Measurements from ENCODE around the gene LMF2. TPM values are rescaled to one million over a fixed set of nuclear protein-coding genes. Genes with fewer than 3 reads are reported as not detected.

Gene LMF2
- total and polyA plus RNA-seq, 2 of the 8 experiments (the other 6 are each of a cell fraction or from before 2014, with no cell fraction given), result 34.3 to 62.9 TPM

GRCh38 chr22:50540381-50540780 lies 32.9 kb upstream of the LMF2 start:
- no peaks in the 10 kb centered on the region for H4K20me1 ChIP-seq (replicated peaks in 1 of 2; ENCODE audit: control insufficient read depth in 1 of 2, insufficient read depth in 2 of 2, low read length in 2 of 2)
- H3K36me3 ChIP-seq (ENCODE audit: control insufficient read depth in 2 of 4, insufficient read depth in 4 of 4, low read length in 3 of 4), result no peaks in the 10 kb centered on the region
- no peak overlapping the region for H3K23ac ChIP-seq (ENCODE audit: insufficient read length)
- H3K4me1 ChIP-seq (replicated peaks in 1 of 4; ENCODE audit: control insufficient read depth in 3 of 4, insufficient read depth in 4 of 4, low read length in 3 of 4), result peaks cover 0 to 2% (median 0%) of the 10 kb centered on the region in 4 experiments; a peak in 1 of 7 replicates
- no peak overlapping the region for H2AK5ac ChIP-seq (ENCODE audit: low read depth, low read length)
- no peak overlapping the region for H2BK12ac ChIP-seq (ENCODE audit: low read depth, low read length)
- no peak overlapping the region for H2BK120ac ChIP-seq (replicated peaks; ENCODE audit: low read depth, low read length)
- no peak overlapping the region for H3K4me2 ChIP-seq (ENCODE audit: insufficient read depth in 1 of 2, low read depth in 2 of 2, low read length in 2 of 2)
- no peak overlapping the region for H2BK20ac ChIP-seq (ENCODE audit: low read length)
- no peak overlapping the region for H3K4me3 ChIP-seq (ENCODE audit: extremely low read depth in 1 of 4, insufficient read depth in 2 of 4, low read depth in 3 of 4, low read length in 4 of 4)
- H3K56ac ChIP-seq (replicated peaks; ENCODE audit: insufficient read length, low read depth, low read length), result no peak overlapping the region
- no peaks in the 10 kb centered on the region for H3K23me2 ChIP-seq (ENCODE audit: low read depth, low read length)
- POLR2A ChIA-PET (ENCODE audit: partially characterized antibody), result interaction anchor here (1.2 kb wide), 1 partner anchor 12 kb away, joined by 3 read pairs; no protein-coding TSS in a partner anchor
- no peaks in the 10 kb centered on the region for H3K9me3 ChIP-seq (ENCODE audit: insufficient read depth in 2 of 2, low read depth in 1 of 2, low read length in 1 of 2)
- no peak for FAIRE-seq
- H4K8ac ChIP-seq (ENCODE audit: extremely low read depth, insufficient read depth, low read length), result no peak overlapping the region
- 78% methylated on average over 10 of the region's 10 CpGs; no CpG with 5 or more reads in 1 of the 2 experiments for WGBS, 2 experiments (ENCODE audit: extremely low coverage in 1 of 2, insufficient coverage in 1 of 2, insufficient read length in 1 of 2, insufficient replicate concordance in 2 of 2, low coverage in 1 of 2, low lambda C conversion rate in 2 of 2, missing lambda C conversion rate in 1 of 2)
- DNase-seq (ENCODE audit: low read depth in 1 of 2, low spot score in 2 of 2), result no peak
- no peak overlapping the region for H2AFZ ChIP-seq (ENCODE audit: low read length)
- CTCF ChIA-PET (ENCODE audit: partially characterized antibody), result interaction anchor here (0.6 to 6.6 kb wide), 4 partner anchors 15 to 1024 kb away, joined by 3 to 36 read pairs (median 3); partner anchors contain the start of gene SCO2
- H3K27ac ChIP-seq (ENCODE audit: low read depth, low read length), result no peak overlapping the region
- no peak overlapping the region for H3K4ac ChIP-seq (replicated peaks; ENCODE audit: insufficient read length, low read depth, low read length)
- no peak overlapping the region for H4K5ac ChIP-seq (ENCODE audit: insufficient read length, low read depth, low read length)
- H2BK5ac ChIP-seq (ENCODE audit: low read depth, low read length), result no peak overlapping the region
- H3K79me1 ChIP-seq (ENCODE audit: low read depth, low read length), result no peaks in the 10 kb centered on the region
- no peak overlapping the region for H3K9ac ChIP-seq (replicated peaks in 1 of 4; ENCODE audit: extremely low read depth in 1 of 4, low read depth in 3 of 4, low read length in 3 of 4)
- no peak overlapping the region for H4K91ac ChIP-seq (replicated peaks; ENCODE audit: insufficient read length, low read length)
- peaks cover 0 to 10% (median 6%) of the 10 kb centered on the region in 4 experiments; a peak in 5 of 7 replicates for H3K27me3 ChIP-seq (replicated peaks in 1 of 4; ENCODE audit: control insufficient read depth in 3 of 4, extremely low read depth in 1 of 4, insufficient read depth in 3 of 4, low read length in 3 of 4)
- H3K79me2 ChIP-seq (ENCODE audit: control insufficient read depth in 1 of 2, insufficient read depth in 2 of 2, low read length in 2 of 2), result no peaks in the 10 kb centered on the region
- H3K18ac ChIP-seq (ENCODE audit: extremely low read depth, low read length), result no peak overlapping the region
- no peak overlapping the region for H2BK15ac ChIP-seq (ENCODE audit: low read length)
- no peak overlapping the region for H3K14ac ChIP-seq (ENCODE audit: insufficient read length)
- TF ChIP-seq TEAD4 (IDR thresholded peaks at IDR 0.05; ENCODE audit: low read depth, low read length) (no peak), NANOG (IDR thresholded peaks at IDR 0.05; ENCODE audit: insufficient read depth, low read depth, low read length, poor library complexity, severe bottlenecking) (no peak), FOSL1 (IDR thresholded peaks at IDR 0.05; ENCODE audit: insufficient read depth, low read depth, low read length) (no peak), JUN (IDR thresholded peaks at IDR 0.05; ENCODE audit: low read depth, low read length) (no peak), TCF12 (IDR thresholded peaks at IDR 0.05; ENCODE audit: low read depth, low read length) (no peak), SIX5 (IDR thresholded peaks at IDR 0.05; ENCODE audit: low read depth, low read length) (no peak), ATF2 (IDR thresholded peaks at IDR 0.05; ENCODE audit: low read length) (no peak), SIRT6 (IDR thresholded peaks at IDR 0.05; ENCODE audit: low read length) (no peak), YY1 (IDR thresholded peaks at IDR 0.05; ENCODE audit: low read depth, low read length) (no peak)

All from H1 (cell line).